ENCODE results near the gene F11R.

- TF ChIP-seq CTCF (IDR thresholded peaks at IDR 0.05) (no peak), POLR2A (IDR thresholded peaks at IDR 0.05) (no peak)
These were observed 70.3 kb downstream of the F11R start for GRCh38 chr1:160950657-160951056.

All from testis (tissue), 2 donors.